GM04503 (cell line): ENCODE data around the gene HRAS.

ENCODE experiments used
- DNase-seq: peaks from one replicate; pipeline ENCODE4 v3.0.0-alpha.2; 2012; ENCODE audit warnings: low read depth

HRAS gene

DNA sequence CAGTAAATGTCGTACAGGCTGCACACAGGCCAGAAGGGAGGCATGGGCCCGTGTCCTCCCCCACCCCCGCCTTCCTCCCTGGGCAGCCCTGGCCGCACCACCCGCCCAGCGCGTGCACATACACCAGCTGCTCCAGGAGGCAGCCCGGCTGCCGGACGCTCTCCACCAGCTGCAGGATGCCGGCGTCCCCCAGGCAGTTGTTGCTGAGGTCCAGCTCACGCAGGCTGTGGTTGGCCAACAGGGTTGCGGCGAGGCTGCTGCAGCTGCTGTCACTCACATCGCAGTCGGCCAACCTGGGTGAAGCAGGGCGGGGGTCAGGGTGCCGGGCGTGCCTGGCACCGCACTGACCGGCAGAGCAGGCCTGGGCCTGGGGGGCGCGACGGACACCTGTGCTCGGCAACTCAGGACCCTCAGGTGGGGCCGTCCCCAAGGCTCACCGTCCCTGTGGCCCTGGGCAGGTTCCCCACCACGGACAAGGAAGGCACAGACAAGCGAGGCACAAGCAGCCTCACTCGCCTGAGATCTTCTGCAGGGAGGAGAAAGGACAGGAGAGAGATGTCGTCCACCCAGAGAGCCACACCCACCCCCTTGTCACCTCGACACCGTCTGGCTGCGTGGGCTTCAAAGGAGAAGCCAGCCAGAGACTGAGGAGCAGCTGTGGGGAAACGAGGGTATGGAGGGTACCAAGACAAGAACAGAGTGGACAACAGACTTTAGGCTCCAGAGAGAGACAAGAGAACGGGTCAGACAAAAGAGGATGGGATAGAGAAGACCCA, 40.4 kb downstream of the HRAS start:
- no peak for DNase-seq

DNA sequence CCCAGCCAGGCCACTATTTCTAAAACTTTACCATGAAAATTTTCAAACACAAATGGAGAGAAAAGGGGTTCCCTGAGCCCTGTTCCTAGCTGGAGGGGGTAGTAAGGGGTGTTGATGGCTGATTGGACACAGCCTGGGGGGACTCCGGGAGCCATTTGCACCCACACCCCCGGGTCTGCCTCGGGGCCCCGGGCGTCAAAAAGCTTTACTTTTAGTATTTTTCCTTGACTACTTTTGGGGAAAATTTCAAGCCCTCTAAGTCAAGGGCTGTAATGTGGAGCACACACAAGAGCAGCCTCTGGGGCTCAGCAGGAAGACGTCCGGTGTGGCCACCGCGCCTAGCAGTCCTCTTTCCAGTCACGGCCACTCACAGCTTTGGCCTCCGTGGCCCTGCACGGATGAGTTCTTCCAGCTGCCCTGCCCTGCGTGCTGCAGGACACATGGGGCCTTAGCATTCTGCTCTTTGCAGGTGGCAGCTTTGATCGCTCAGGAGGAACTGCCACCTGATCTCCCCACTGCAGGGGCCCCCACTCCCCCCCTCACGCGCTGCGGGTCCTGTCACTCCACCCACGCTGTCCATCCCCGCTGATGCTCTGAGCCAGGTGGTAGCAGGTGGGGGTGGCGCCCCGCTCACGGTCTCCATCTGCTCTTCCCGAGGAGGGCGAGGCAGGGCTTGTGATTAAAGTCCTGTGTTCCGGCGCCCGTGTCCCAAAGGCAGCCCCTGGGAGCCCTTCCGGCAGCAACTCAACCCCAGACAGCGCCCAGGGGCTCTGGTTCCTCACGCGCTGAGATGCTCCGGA, 42.7 kb downstream of the HRAS start:
- DNase-seq: no peak

DNA sequence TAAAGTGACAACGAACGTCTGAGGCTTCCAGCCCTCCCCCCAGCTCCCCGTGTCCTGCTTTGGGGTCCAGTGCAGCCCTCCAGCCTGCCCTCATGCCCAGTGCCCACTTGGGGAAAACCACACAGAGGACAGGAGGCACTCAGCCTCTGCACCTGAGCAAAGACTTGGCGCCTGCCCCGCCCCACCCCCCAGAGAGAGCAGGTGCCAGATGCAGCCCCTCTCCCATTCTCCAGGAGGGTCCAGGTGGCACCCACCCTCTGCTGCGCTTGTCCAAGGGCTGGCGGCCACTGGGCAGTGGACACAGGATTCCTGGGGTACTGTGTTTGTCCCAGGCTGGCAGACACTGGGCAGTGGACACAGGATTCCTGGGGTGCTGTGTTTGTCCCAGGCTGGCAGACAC, 44.0 kb downstream of the HRAS start:
- no peak for DNase-seq

- DNase-seq: no peak
Observed at GRCh38 chr11:490930-491260, 44.5 kb downstream of the HRAS start.

DNA sequence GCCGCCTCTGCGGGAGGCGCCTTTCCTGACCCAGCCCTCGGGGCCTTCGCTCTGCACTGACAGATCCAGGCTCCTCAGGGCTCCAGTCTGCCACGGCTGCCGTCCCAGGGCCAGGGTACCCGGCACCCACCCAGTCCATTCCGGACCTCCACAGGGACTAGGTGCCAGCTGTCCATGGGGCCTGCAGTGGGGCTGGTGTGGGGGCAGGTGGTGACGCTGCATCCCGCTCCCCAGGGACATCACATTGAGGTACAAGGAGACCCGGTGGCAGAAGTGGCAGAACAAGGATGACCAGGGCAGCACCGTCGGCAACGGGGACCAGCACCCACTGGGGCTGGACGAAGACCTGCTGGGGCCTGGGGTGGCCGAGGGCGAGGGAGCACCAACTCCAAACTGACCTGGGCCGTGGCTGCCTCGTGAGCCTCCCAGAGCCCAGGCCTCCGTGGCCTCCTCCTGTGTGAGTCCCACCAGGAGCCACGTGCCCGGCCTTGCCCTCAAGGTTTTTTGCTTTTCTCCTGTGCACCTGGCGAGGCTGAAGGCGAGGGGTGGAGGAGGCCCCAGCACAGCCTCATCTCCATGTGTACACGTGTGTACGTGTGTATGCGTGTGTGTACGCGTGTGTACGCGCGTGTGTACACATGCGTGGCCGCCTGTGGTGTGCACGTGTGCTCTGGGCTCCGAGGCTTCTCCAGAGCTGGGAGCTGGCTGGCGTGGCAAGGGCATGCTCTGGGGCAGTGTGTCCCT, 45.0 kb downstream of the HRAS start:
- DNase-seq: no peak

DNA sequence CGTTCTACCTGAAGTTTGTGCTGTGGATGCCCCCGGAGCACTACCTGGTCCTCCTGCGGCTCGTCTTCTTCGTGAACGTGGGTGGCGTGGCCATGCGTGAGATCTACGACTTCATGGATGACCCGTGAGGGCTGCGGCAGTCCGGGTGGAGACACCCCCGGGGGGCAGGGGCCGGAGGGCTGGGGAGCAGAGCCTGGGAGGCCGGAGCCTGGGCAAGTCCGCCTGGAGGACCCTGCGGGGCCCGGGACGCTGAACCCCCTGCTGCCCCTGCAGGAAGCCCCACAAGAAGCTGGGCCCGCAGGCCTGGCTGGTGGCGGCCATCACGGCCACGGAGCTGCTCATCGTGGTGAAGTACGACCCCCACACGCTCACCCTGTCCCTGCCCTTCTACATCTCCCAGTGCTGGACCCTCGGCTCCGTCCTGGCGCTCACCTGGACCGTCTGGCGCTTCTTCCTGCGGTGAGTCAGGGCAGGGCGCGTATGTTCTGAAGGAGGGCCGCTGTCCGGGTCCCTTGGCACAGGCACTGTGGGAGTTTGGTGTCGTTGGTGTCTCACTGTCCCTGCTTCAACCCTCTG, 45.7 kb downstream of the HRAS start:
- DNase-seq: no peak

DNA sequence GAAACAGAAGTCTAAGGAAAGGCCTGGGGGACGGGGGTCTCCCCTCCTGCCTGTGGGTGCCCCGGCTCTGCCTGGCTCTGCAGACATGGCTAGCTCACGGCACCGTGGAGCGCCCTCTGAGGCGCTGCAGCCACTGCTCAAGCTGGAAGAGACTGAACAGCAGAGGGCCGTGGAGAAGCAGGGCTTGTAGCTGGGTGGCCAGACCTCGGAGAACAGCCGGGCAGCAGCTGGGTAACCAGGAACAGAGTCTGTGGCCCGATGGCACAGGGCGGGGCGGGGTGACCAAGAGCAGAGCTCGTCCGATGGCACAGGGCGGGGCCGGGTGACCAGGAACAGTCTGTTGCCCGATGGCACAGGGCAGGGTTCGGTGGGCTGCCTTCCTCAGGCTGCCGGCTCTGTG, 46.4 kb downstream of the HRAS start:
- no peak for DNase-seq

- DNase-seq: no peak
Observed at GRCh38 chr11:488579-488978, 46.8 kb downstream of the HRAS start.

- no peak for DNase-seq
Observed at GRCh38 chr11:488062-488461, 47.3 kb downstream of the HRAS start.

GRCh38 chr11:487571-488021, 47.8 kb downstream of the HRAS start:
- DNase-seq: no peak

DNA sequence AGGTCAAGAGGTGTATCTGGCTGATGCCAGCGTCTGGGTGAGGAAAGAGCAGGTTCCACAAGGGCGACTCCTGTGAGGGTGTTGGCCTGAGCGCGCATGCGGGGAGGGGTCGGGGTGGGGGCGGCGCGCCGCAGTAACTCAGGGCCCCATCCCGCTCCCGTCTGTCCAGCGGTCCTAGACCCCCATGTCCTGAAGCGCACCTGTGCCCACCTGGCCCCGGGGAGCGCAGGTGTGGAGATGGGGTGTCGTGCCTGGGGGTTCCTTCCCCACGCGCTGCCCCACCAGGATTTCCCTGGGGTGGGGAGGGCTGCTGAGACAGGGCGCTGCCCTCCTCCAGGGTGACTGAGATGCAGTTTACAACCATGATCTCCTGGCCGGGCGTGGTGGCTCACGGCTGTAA, 49.2 kb downstream of the HRAS start:
- no peak for DNase-seq

- DNase-seq: no peak
Observed at GRCh38 chr11:484616-485015, 50.8 kb downstream of the HRAS start.
